Activated T-helper 1 cell treated with Interleukin-2 at 50 U/mL for 16 hours (primary cell): Measurements from ENCODE around the gene VWCE.
"Not testable (repeated sequence)": the region's sequence is repeated elsewhere in the genome, so short reads cannot be mapped to it uniquely, and the experiment has no call there.

Source experiments
- DNase-seq: peaks from one replicate; pipeline ENCODE4 v3.0.0-alpha.2; 2020; ENCODE audit warnings: low read depth

The VWCE gene

GRCh38 chr11:61252332-61252731, 42.8 kb downstream of the VWCE start:
- DNase-seq = not testable (repeated sequence)

GRCh38 chr11:61250796-61251765, 44.0 kb downstream of the VWCE start:
- DNase-seq = not testable (repeated sequence)

- not testable (repeated sequence) for DNase-seq
These were observed 45.9 kb downstream of the VWCE start for GRCh38 chr11:61249201-61249600.

- not testable (repeated sequence) for DNase-seq
These were observed 47.0 kb downstream of the VWCE start for GRCh38 chr11:61248071-61248470.

GRCh38 chr11:61245284-61245964, 49.7 kb downstream of the VWCE start:
- DNase-seq = not testable (repeated sequence)

GRCh38 chr11:61241526-61241925, 53.6 kb downstream of the VWCE start:
- DNase-seq = not testable (repeated sequence)

- DNase-seq = not testable (repeated sequence)
These were observed 54.2 kb downstream of the VWCE start, which contains the start of gene PGA5 for GRCh38 chr11:61240875-61241274. TSS of gene PGA5 (plus strand) at chr11:61241175. CDS start at chr11:61241227, 52 bp downstream.

- not testable (repeated sequence) for DNase-seq
These were observed 54.8 kb downstream of the VWCE start for GRCh38 chr11:61240288-61240687.

- DNase-seq = not testable (repeated sequence)
These were observed 58.0 kb downstream of the VWCE start for GRCh38 chr11:61237130-61237529.

- DNase-seq = not testable (repeated sequence)
These were observed 62.5 kb downstream of the VWCE start for GRCh38 chr11:61232548-61233145.

GRCh38 chr11:61231585-61231984, 63.5 kb downstream of the VWCE start:
- DNase-seq = not testable (repeated sequence)

- DNase-seq = not testable (repeated sequence)
These were observed 64.1 kb downstream of the VWCE start for GRCh38 chr11:61231033-61231432.

- DNase-seq = not testable (repeated sequence)
These were observed 65.7 kb downstream of the VWCE start for GRCh38 chr11:61229458-61229857.

GRCh38 chr11:61226457-61227137, 68.5 kb downstream of the VWCE start:
- not testable (repeated sequence) for DNase-seq

GRCh38 chr11:61222692-61223091, 72.4 kb downstream of the VWCE start:
- DNase-seq = not testable (repeated sequence)

GRCh38 chr11:61222047-61222446, 73.1 kb downstream of the VWCE start, which contains the start of gene PGA4:
TSS of gene PGA4 (plus strand) at chr11:61222347. CDS start at chr11:61222401, 54 bp downstream.
- not testable (repeated sequence) for DNase-seq

- not testable (repeated sequence) for DNase-seq
These were observed 76.1 kb downstream of the VWCE start for GRCh38 chr11:61219016-61219415.

- not testable (repeated sequence) for DNase-seq
These were observed 76.8 kb downstream of the VWCE start for GRCh38 chr11:61218306-61218705.

GRCh38 chr11:61213711-61214324, 81.3 kb downstream of the VWCE start:
- DNase-seq = not testable (repeated sequence)

GRCh38 chr11:61212202-61212601, 82.9 kb downstream of the VWCE start:
- not testable (repeated sequence) for DNase-seq
